Stomach (tissue), 9 donors: ENCODE results near the gene NUP214. TPM values are rescaled to one million over a fixed set of nuclear protein-coding genes. Genes with fewer than 3 reads are reported as not detected.
"Not testable (repeated sequence)": the region's sequence is repeated elsewhere in the genome, so short reads cannot be mapped to it uniquely, and the experiment has no call there.

Source experiments
- DNase-seq, 2 donors: peaks; one replicate each; pipeline versions ENCODE4 v3.0.0 to v3.0.0-alpha.2; 2013 to 2019
- H3K27ac ChIP-seq, 5 donors: fragments of 200-600 bp in 4 of 5; sonication (generic) in 4 of 5; one replicate each; pipeline ENCODE4 v1.5.1; 2013 to 2019; ENCODE audit warnings: mild to moderate bottlenecking in 1 of 5, moderate library complexity in 1 of 5
- H3K27me3 ChIP-seq, 3 donors: fragments of 200-600 bp; sonication (generic); one replicate each; pipeline ENCODE4 v1.5.1; 2017 to 2019; ENCODE audit warnings: mixed run types in 1 of 3
- H3K36me3 ChIP-seq, 4 donors: fragments of 200-600 bp; sonication (generic); 1 replicate in 3 of 4; 2 replicates in 1 of 4; pipeline ENCODE4 v1.5.1; 2016 to 2019
- H3K4me1 ChIP-seq, 4 donors: fragments of 200-600 bp; sonication (generic); one replicate each; pipeline ENCODE4 v1.5.1; 2016 to 2019
- H3K4me3 ChIP-seq, 4 donors: fragments of 200-600 bp; sonication (generic) in 3 of 4; one replicate each; pipeline ENCODE4 v1.5.1; 2016 to 2019; ENCODE audit warnings: mild to moderate bottlenecking in 1 of 4
- H3K9me3 ChIP-seq, 4 donors: fragments of 200-600 bp; sonication (generic); one replicate each; pipeline ENCODE4 v1.5.1; 2016 to 2019
- EP300 ChIP-seq: sonication (generic); formaldehyde crosslinking; IDR thresholded peaks from one replicate; pipeline ENCODE4 v1.6.1; 2017; ENCODE audit warnings: antibody characterized with exemption
- POLR2A ChIP-seq, 4 donors: fragments of 450-650 bp; IDR thresholded peaks; one replicate each; pipeline ENCODE4 v1.6.1; 2016; ENCODE audit warnings: antibody characterized with exemption in 4 of 4, control low read depth in 2 of 4, mild to moderate bottlenecking in 1 of 4, moderate library complexity in 1 of 4
- POLR2AphosphoS5 ChIP-seq, 3 donors: sonication (generic); formaldehyde crosslinking; IDR thresholded peaks; one replicate each; pipeline ENCODE4 v1.6.1; 2016; ENCODE audit warnings: antibody characterized with exemption in 3 of 3
- WGBS, 5 donors: extraction: QIAGEN DNeasy Blood & Tissue Kit in 3 of 5; methylation state at CpG; one replicate each; pipeline versions ENCODE4 v1.1.5 to v1.1.7; 2013 to 2018; 5-methylcytosine and 5-hydroxymethylcytosine counted together
- intact Hi-C: fragments of 100-400 bp; cut with DNase I; formaldehyde crosslinking; loops from one replicate; pipeline ENCODE4 v1.15.1; 2023; ENCODE audit warnings: low total_unique reads
- polyA plus RNA-seq, 3 donors: library from polyadenylated mRNA; stranded (reverse); fragments of 200-250 nt; gene quantifications; one replicate each; pipeline ENCODE4 v1.2.3, GENCODE V29; 2013
- total RNA-seq, 5 donors: library from RNA; depleted of rRNA; stranded (reverse); fragments of >200 nt; gene quantifications; one replicate each; pipeline versions ENCODE4 v1.1.0 to v1.2.3, GENCODE V29; 2014 to 2016
- TF ChIP-seq, protein P1 (sequence below), 7 experiments: fragments of 450-650 bp in 4 of 7; fragments of 200-600 bp in 3 of 7; sonication (generic) in 3 of 7; IDR thresholded peaks; one replicate each; pipeline ENCODE4 v1.5.1; 2016 to 2019; ENCODE audit warnings: antibody characterized with exemption in 7 of 7, control low read depth in 2 of 7, mild to moderate bottlenecking in 1 of 7
- donor health status: healthy with polysubstance abuse.
- donor health status: Bipolar disorder and iron deficiency.
- donor health status: healthy.

NUP214 gene
- total and polyA plus RNA-seq, 8 donors = 21.7 to 111 (median 35.0) TPM

DNA sequence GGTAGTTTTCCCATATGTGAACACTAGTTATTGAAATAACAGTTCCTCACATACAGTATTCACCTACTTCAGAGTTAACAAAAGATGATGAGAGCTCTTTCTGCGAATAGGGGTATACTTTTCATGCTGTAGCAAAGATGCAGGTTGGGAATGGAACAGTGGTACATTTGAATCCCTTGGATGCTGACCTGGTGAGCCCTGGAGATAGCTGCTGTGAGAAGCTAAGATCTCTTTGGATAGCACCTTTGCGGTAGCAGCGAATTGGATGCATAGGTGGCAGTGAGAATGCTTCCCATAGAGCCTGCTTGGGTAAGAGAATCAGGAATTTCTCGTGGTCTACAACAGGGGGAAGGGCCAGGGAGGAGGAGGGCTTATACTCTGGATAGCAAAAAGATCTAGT is 61.2 kb downstream of the NUP214 start:
- no peak overlapping the region for H3K27ac ChIP-seq
- H3K4me1 ChIP-seq = no peaks in the 10 kb centered on the region
- TF ChIP-seq, protein P1, sequence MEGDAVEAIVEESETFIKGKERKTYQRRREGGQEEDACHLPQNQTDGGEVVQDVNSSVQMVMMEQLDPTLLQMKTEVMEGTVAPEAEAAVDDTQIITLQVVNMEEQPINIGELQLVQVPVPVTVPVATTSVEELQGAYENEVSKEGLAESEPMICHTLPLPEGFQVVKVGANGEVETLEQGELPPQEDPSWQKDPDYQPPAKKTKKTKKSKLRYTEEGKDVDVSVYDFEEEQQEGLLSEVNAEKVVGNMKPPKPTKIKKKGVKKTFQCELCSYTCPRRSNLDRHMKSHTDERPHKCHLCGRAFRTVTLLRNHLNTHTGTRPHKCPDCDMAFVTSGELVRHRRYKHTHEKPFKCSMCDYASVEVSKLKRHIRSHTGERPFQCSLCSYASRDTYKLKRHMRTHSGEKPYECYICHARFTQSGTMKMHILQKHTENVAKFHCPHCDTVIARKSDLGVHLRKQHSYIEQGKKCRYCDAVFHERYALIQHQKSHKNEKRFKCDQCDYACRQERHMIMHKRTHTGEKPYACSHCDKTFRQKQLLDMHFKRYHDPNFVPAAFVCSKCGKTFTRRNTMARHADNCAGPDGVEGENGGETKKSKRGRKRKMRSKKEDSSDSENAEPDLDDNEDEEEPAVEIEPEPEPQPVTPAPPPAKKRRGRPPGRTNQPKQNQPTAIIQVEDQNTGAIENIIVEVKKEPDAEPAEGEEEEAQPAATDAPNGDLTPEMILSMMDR (IDR thresholded peaks at IDR 0.05) = no peak
- TF ChIP-seq EP300 (no peak), POLR2AphosphoS5 (IDR thresholded peaks at IDR 0.05) (no peak), POLR2A (IDR thresholded peaks at IDR 0.05) (no peak)
- H3K27me3 ChIP-seq = no peaks in the 10 kb centered on the region
- no peaks in the 10 kb centered on the region for H3K9me3 ChIP-seq
- 92 to 93% (median 92%) methylated on average over 4 of the region's 4 CpGs for WGBS, 5 donors
- intact Hi-C loops = no loop called here
- no peak for DNase-seq
- no peak overlapping the region for H3K4me3 ChIP-seq
- peaks cover 36 to 98% (median 95%) of the 10 kb centered on the region in 4 donors for H3K36me3 ChIP-seq

DNA sequence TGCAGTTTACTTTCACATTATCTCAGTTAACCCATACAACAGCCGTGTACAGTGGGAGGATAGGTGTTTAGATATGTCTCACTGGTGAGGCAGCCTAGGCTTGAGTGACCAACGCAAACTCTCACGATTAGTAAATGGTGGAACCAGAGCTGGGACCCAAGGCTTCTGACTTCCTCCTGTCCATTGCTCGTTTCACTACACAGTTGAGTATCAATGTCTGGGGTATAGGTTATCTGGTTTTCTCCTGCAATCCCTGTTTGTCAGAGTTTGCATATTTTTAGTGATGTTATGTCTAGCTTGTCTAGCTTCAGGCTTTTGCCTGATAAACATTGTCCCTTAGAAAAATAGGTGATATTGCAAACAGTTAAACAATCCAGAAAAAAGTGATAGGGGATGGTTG is 62.6 kb downstream of the NUP214 start:
- TF ChIP-seq EP300 (no peak), POLR2A (IDR thresholded peaks at IDR 0.05) (no peak), POLR2AphosphoS5 (IDR thresholded peaks at IDR 0.05) (no peak)
- TF ChIP-seq, protein P1 (IDR thresholded peaks at IDR 0.05) = no peak
- no peaks in the 10 kb centered on the region for H3K4me1 ChIP-seq
- no peaks in the 10 kb centered on the region for H3K9me3 ChIP-seq
- no peaks in the 10 kb centered on the region for H3K27me3 ChIP-seq
- 83 to 96% (median 89%) methylated on average over 4 of the region's 4 CpGs for WGBS, 5 donors
- no peak for DNase-seq
- intact Hi-C loops = no loop called here
- H3K36me3 ChIP-seq = peaks cover 46 to 98% (median 96%) of the 10 kb centered on the region in 4 donors
- no peak overlapping the region for H3K27ac ChIP-seq
- no peak overlapping the region for H3K4me3 ChIP-seq

DNA sequence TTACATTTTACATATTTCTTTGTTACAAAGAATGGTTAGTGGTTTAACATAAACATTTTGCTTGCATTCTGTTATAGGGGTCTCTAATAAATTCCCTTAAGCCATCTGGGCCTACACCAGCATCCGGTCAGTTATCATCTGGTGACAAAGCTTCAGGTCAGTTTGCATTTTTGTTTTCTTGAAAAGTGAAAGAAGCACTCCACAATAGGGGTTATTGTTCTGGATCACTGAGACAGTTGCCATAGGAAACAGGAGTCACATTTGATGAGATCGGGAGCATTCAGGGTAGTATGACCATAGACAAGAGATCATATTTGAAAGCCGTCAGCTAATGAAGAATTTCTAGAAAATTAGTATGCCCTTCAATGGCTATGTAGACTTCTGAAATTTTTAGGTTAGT is 63.6 kb downstream of the NUP214 start:
- H3K36me3 ChIP-seq = peaks cover 46 to 100% (median 93%) of the 10 kb centered on the region in 4 donors
- H3K9me3 ChIP-seq = no peaks in the 10 kb centered on the region
- no peak for DNase-seq
- no peaks in the 10 kb centered on the region for H3K4me1 ChIP-seq
- intact Hi-C loops = no loop called here
- no peak for TF ChIP-seq EP300
- TF ChIP-seq POLR2A (IDR thresholded peaks at IDR 0.05) = no peak
- no peak for TF ChIP-seq POLR2AphosphoS5 (IDR thresholded peaks at IDR 0.05)
- TF ChIP-seq, protein P1 (IDR thresholded peaks at IDR 0.05) = no peak
- no peaks in the 10 kb centered on the region for H3K27me3 ChIP-seq
- WGBS, 5 donors = 90 to 96% (median 93%) methylated on average over 3 of the region's 3 CpGs
- H3K4me3 ChIP-seq = no peak overlapping the region
- no peak overlapping the region for H3K27ac ChIP-seq

DNA sequence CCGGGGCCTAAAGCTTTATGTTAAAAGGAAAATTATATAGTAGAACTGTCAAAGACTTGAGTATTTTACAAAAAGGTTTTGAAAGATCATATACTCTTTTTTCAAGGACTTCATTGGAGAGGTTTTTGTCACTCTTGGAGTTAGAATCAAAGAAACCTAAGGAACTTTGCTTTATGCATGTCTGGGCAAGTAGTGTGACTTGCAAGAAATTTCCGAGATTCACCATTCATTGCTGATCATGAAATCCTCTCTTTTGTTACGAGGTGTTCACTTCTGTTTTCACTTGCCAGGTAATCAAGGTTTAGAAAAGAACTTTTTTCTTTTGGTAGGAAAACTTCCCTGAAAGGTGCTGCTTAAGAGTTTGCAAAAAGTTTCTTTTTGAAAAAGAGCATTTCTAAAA is 64.8 kb downstream of the NUP214 start:
- intact Hi-C loops = no loop called here
- no peak for DNase-seq
- no peaks in the 10 kb centered on the region for H3K4me1 ChIP-seq
- H3K9me3 ChIP-seq = no peaks in the 10 kb centered on the region
- TF ChIP-seq POLR2A (IDR thresholded peaks at IDR 0.05) = no peak
- TF ChIP-seq POLR2AphosphoS5 (IDR thresholded peaks at IDR 0.05) = no peak
- TF ChIP-seq EP300 = no peak
- TF ChIP-seq, protein P1 (IDR thresholded peaks at IDR 0.05) = no peak
- no peak overlapping the region for H3K4me3 ChIP-seq
- no peak overlapping the region for H3K27ac ChIP-seq
- no peaks in the 10 kb centered on the region for H3K27me3 ChIP-seq
- 65 to 94% (median 82%) methylated on average over 3 of the region's 3 CpGs for WGBS, 5 donors
- peaks cover 55 to 99% (median 94%) of the 10 kb centered on the region in 4 donors for H3K36me3 ChIP-seq

DNA sequence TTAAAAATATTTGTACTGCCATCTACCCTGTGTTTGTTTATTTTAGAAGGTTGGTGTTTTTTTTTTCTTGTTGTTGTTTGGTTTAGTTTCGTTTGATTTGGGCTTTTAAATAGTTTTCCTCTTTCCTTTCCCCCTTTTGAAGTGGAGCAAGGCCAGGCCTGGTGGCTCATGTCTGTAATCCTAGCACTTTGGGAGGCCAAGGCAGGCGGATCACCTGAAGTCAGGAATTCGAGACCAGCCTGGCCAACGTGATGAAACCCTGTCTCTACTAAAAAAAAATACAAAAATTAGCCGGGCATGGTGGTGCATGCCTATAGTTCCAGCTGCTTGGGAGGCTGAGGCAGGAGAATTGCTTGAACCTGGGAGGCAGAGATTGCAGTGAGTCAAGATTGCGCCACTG is 65.6 kb downstream of the NUP214 start:
- H3K4me3 ChIP-seq, H3K27ac ChIP-seq, intact Hi-C loops, H3K4me1 ChIP-seq, H3K27me3 ChIP-seq, DNase-seq, H3K9me3 ChIP-seq: not testable (repeated sequence)
- H3K36me3 ChIP-seq = peaks cover 55 to 99% (median 94%) of the 10 kb centered on the region in 4 donors
- 71 to 80% (median 79%) methylated on average over 6 of the region's 6 CpGs for WGBS, 5 donors
